Fibroblast of villous mesenchyme (primary cell): ENCODE data around the gene SUSD5. TPM values are rescaled to one million over a fixed set of nuclear protein-coding genes. Genes with fewer than 3 reads are reported as not detected.
"Not testable (repeated sequence)": the region's sequence is repeated elsewhere in the genome, so short reads cannot be mapped to it uniquely, and the experiment has no call there.

Source experiments
- DNase-seq: peaks from one replicate; pipeline ENCODE4 v3.0.0-alpha.2; 2010; ENCODE audit warnings: low read depth
- H3K4me3 ChIP-seq: 2 replicates; pipeline ENCODE4 v1.5.1; 2011; ENCODE audit warnings: low read depth, mild to moderate bottlenecking, low read length
- CTCF ChIP-seq: IDR thresholded peaks from 2 replicates; pipeline ENCODE4 v1.5.1; 2012; ENCODE audit warnings: low read depth, mild to moderate bottlenecking, low read length; ENCODE audit not compliant: insufficient read depth
- total RNA-seq: library from RNA; depleted of rRNA; stranded (reverse); fragments of >200 nt; gene quantifications from 2 replicates; pipeline ENCODE4 v1.2.3, GENCODE V29; 2012

Gene SUSD5
- total RNA-seq, 1 donor, result 2.2 TPM

- DNase-seq, result no peak
- no peak overlapping the region for H3K4me3 ChIP-seq
- no peak for TF ChIP-seq CTCF
These were observed 48.1 kb downstream of the SUSD5 start for GRCh38 chr3:33170531-33170930.

- TF ChIP-seq CTCF, result no peak
- no peak for DNase-seq
- no peak overlapping the region for H3K4me3 ChIP-seq
These were observed 50.8 kb downstream of the SUSD5 start for GRCh38 chr3:33167716-33168336.

- DNase-seq, result no peak
- TF ChIP-seq CTCF, result no peak
These were observed 51.3 kb downstream of the SUSD5 start for GRCh38 chr3:33167284-33167683.

GRCh38 chr3:33166095-33166494 is 52.5 kb downstream of the SUSD5 start:
- no peak for TF ChIP-seq CTCF

More at GRCh38 chr3:33167284-33167683, 51.3 kb downstream of the SUSD5 start:
- no peak overlapping the region for H3K4me3 ChIP-seq

GRCh38 chr3:33165372-33165771 is 53.2 kb downstream of the SUSD5 start:
- no peak overlapping the region for H3K4me3 ChIP-seq
- no peak for DNase-seq
- no peak for TF ChIP-seq CTCF

More at GRCh38 chr3:33166095-33166494, 52.5 kb downstream of the SUSD5 start:
- no peak for DNase-seq
- no peak overlapping the region for H3K4me3 ChIP-seq

GRCh38 chr3:33162621-33163020 is 56.0 kb downstream of the SUSD5 start:
- DNase-seq, H3K4me3 ChIP-seq: not testable (repeated sequence)

GRCh38 chr3:33159981-33160380 is 58.6 kb downstream of the SUSD5 start:
- H3K4me3 ChIP-seq, result no peak overlapping the region
- TF ChIP-seq CTCF, result no peak
- no peak for DNase-seq
